NCI-H1048 (cell line): ENCODE data around the gene BACH2.
"Not testable (repeated sequence)": the region's sequence is repeated elsewhere in the genome, so short reads cannot be mapped to it uniquely, and the experiment has no call there.

Experiments
- DNase-seq: peaks from one replicate; lab custom pipeline; 2025; lab: John Stamatoyannopoulos, UW

The BACH2 gene

GRCh38 chr6:90296341-90297114, at the start of gene BACH2:
TSS of gene BACH2 (minus strand) at chr6:90296843. CDS start at chr6:90008844, 287,999 bp downstream.
- DNase-seq: peak; percentile 77

- DNase-seq: no peak
Measured at GRCh38 chr6:90343576-90343975, 46.9 kb upstream of the BACH2 start.

- no peak for DNase-seq
Measured at GRCh38 chr6:90338409-90338808, 41.8 kb upstream of the BACH2 start.

- DNase-seq: no peak
Measured at GRCh38 chr6:90336388-90336947, 39.8 kb upstream of the BACH2 start.

- DNase-seq: no peak
Measured at GRCh38 chr6:90333928-90334327, 37.3 kb upstream of the BACH2 start.

GRCh38 chr6:90332978-90333543, 36.4 kb upstream of the BACH2 start:
- DNase-seq: not testable (repeated sequence)

GRCh38 chr6:90329386-90330077, 32.9 kb upstream of the BACH2 start:
- DNase-seq: no peak

GRCh38 chr6:90328004-90328403, 31.4 kb upstream of the BACH2 start:
- no peak for DNase-seq

GRCh38 chr6:90326404-90327057, 29.9 kb upstream of the BACH2 start:
- no peak for DNase-seq

- no peak for DNase-seq
Measured at GRCh38 chr6:90323706-90324105, 27.1 kb upstream of the BACH2 start.

- DNase-seq: no peak
Measured at GRCh38 chr6:90322976-90323474, 26.4 kb upstream of the BACH2 start.

- DNase-seq: no peak
Measured at GRCh38 chr6:90319979-90320685, 23.5 kb upstream of the BACH2 start.

- no peak for DNase-seq
Measured at GRCh38 chr6:90319044-90319443, 22.4 kb upstream of the BACH2 start.

- no peak for DNase-seq
Measured at GRCh38 chr6:90315986-90316385, 19.3 kb upstream of the BACH2 start.

GRCh38 chr6:90315354-90315950, 18.8 kb upstream of the BACH2 start:
- no peak for DNase-seq

GRCh38 chr6:90314514-90314913, 17.9 kb upstream of the BACH2 start:
- DNase-seq: no peak

- no peak for DNase-seq
Measured at GRCh38 chr6:90311569-90311968, 14.9 kb upstream of the BACH2 start.

GRCh38 chr6:90305800-90306448, 9.3 kb upstream of the BACH2 start:
- no peak for DNase-seq

- no peak for DNase-seq
Measured at GRCh38 chr6:90304308-90304707, 7.7 kb upstream of the BACH2 start.

GRCh38 chr6:90303039-90303438, 6.4 kb upstream of the BACH2 start:
- DNase-seq: no peak

- no peak for DNase-seq
Measured at GRCh38 chr6:90302320-90302719, 5.7 kb upstream of the BACH2 start.
